Neural cell (in vitro differentiated cells): Measurements from ENCODE around the gene PNLIPRP2. TPM values are rescaled to one million over a fixed set of nuclear protein-coding genes. Genes with fewer than 3 reads are reported as not detected.

Source experiments
- H2AFZ ChIP-seq: fragments of 200-600, 300-800 bp; sonication (generic), shearing (Covaris generic); 2 replicates; pipeline ENCODE4 v1.6.0; 2014; ENCODE audit warnings: low read depth, mild to moderate bottlenecking, antibody characterized with exemption, low read length, moderate library complexity
- H3F3A ChIP-seq: fragments of 200-600 bp; shearing (Covaris generic); 2 replicates; pipeline ENCODE4 v1.6.1; 2016; ENCODE audit warnings: mild to moderate bottlenecking, moderate library complexity, mixed read lengths, antibody characterized with exemption, low read length; ENCODE audit not compliant: insufficient read depth, poor library complexity, severe bottlenecking
- H3K27ac ChIP-seq: fragments of 200-600, 300-800 bp; sonication (generic), shearing (Covaris generic); 2 replicates; pipeline ENCODE4 v1.5.1; 2014; ENCODE audit warnings: mild to moderate bottlenecking, low read length, moderate library complexity
- H3K27me3 ChIP-seq: fragments of 300-800, 200-600 bp; sonication (generic), shearing (Covaris generic); 2 replicates; pipeline ENCODE4 v1.6.0; 2014; ENCODE audit warnings: mild to moderate bottlenecking, low read depth, low read length, moderate library complexity; ENCODE audit not compliant: insufficient read depth
- H3K36me3 ChIP-seq: fragments of 300-800, 200-600 bp; sonication (generic), shearing (Covaris generic); 2 replicates; pipeline ENCODE4 v1.5.1; 2014; ENCODE audit warnings: mild to moderate bottlenecking, antibody characterized with exemption, low read length, moderate library complexity; ENCODE audit not compliant: insufficient read depth
- H3K4me2 ChIP-seq: fragments of 300-800, 200-600 bp; sonication (generic), shearing (Covaris generic); 2 replicates; pipeline ENCODE4 v1.6.0; 2014; ENCODE audit warnings: mild to moderate bottlenecking, low read length
- H3K4me3 ChIP-seq: fragments of 300-800, 200-600 bp; sonication (generic), shearing (Covaris generic); 2 replicates; pipeline ENCODE4 v1.5.1; 2014; ENCODE audit warnings: mild to moderate bottlenecking, low read length, moderate library complexity
- H3K79me2 ChIP-seq: fragments of 200-600 bp; shearing (Covaris generic); replicated peaks from 2 replicates; pipeline ENCODE4 v1.6.0; 2014; ENCODE audit warnings: mild to moderate bottlenecking, low read length, moderate library complexity; ENCODE audit not compliant: insufficient read depth
- H3K9ac ChIP-seq: fragments of 300-800, 200-600 bp; sonication (generic), shearing (Covaris generic); 2 replicates; pipeline ENCODE4 v1.6.1; 2016; ENCODE audit warnings: mild to moderate bottlenecking, low read length, mixed read lengths
- H3K9me2 ChIP-seq: fragments of 200-600 bp; shearing (Covaris generic); 2 replicates; pipeline ENCODE4 v1.6.1; 2016; ENCODE audit warnings: mild to moderate bottlenecking, low read length, mixed read lengths; ENCODE audit not compliant: insufficient read depth
- H3K9me3 ChIP-seq: fragments of 200-600, 300-800 bp; sonication (generic), shearing (Covaris generic); 2 replicates; pipeline ENCODE4 v1.6.1; 2016; ENCODE audit warnings: mild to moderate bottlenecking, mixed run types, low read length, moderate library complexity, mixed read lengths
- H4K20me1 ChIP-seq: fragments of 200-600 bp; shearing (Covaris generic); 2 replicates; pipeline ENCODE4 v1.6.1; 2016; ENCODE audit warnings: mild to moderate bottlenecking, mixed run types; ENCODE audit not compliant: insufficient read depth
- EP300 ChIP-seq: fragments of 450-650 bp; conservative IDR thresholded peaks from 2 replicates; pipeline ENCODE4 v1.6.1; 2014; ENCODE audit warnings: antibody characterized with exemption, mild to moderate bottlenecking, moderate library complexity; ENCODE audit not compliant: poor library complexity, severe bottlenecking
- EZH2 ChIP-seq: fragments of 200-600, 300-800 bp; shearing (Covaris generic), sonication (generic); IDR thresholded peaks from 2 replicates; pipeline ENCODE4 v1.6.1; 2014; ENCODE audit warnings: antibody characterized with exemption, low read length, borderline replicate concordance, mild to moderate bottlenecking; ENCODE audit not compliant: insufficient read depth, poor library complexity, severe bottlenecking
- MXI1 ChIP-seq: fragments of 450-650 bp; conservative IDR thresholded peaks from 2 replicates; pipeline ENCODE4 v1.6.1; 2014; ENCODE audit warnings: antibody characterized with exemption, mild to moderate bottlenecking; ENCODE audit not compliant: poor library complexity, severe bottlenecking
- POLR2AphosphoS5 ChIP-seq: IDR thresholded peaks from 2 replicates; pipeline ENCODE4 v1.6.1; 2012
- RAD21 ChIP-seq: fragments of 450-650 bp; conservative IDR thresholded peaks from 2 replicates; pipeline ENCODE4 v1.6.1; 2014; ENCODE audit warnings: antibody characterized with exemption, mild to moderate bottlenecking, moderate library complexity
- SMC3 ChIP-seq: fragments of 450-650 bp; conservative IDR thresholded peaks from 2 replicates; pipeline ENCODE4 v1.6.1; 2014; ENCODE audit warnings: antibody characterized with exemption, mild to moderate bottlenecking, moderate library complexity; ENCODE audit not compliant: poor library complexity
- TAF1 ChIP-seq: IDR thresholded peaks from 2 replicates; pipeline ENCODE4 v1.6.1; 2012; ENCODE audit warnings: low read depth
- polyA plus RNA-seq: library from polyadenylated mRNA; depleted of rRNA; stranded (reverse); fragments of >200 nt; gene quantifications from 2 replicates; pipeline ENCODE4 v1.2.3, GENCODE V29; 2014
- TF ChIP-seq, protein P1 (sequence below): fragments of 450-650 bp; IDR thresholded peaks from 2 replicates; pipeline ENCODE4 v1.5.1; 2014; ENCODE audit warnings: antibody characterized with exemption, mild to moderate bottlenecking, moderate library complexity; ENCODE audit not compliant: poor library complexity, severe bottlenecking
- TF ChIP-seq, protein P2 (sequence below): IDR thresholded peaks from 2 replicates; pipeline ENCODE4 v1.6.1; 2012; ENCODE audit warnings: borderline replicate concordance

PNLIPRP2 gene
- polyA plus RNA-seq, 1 donor from 2014 or later = not detected

DNA sequence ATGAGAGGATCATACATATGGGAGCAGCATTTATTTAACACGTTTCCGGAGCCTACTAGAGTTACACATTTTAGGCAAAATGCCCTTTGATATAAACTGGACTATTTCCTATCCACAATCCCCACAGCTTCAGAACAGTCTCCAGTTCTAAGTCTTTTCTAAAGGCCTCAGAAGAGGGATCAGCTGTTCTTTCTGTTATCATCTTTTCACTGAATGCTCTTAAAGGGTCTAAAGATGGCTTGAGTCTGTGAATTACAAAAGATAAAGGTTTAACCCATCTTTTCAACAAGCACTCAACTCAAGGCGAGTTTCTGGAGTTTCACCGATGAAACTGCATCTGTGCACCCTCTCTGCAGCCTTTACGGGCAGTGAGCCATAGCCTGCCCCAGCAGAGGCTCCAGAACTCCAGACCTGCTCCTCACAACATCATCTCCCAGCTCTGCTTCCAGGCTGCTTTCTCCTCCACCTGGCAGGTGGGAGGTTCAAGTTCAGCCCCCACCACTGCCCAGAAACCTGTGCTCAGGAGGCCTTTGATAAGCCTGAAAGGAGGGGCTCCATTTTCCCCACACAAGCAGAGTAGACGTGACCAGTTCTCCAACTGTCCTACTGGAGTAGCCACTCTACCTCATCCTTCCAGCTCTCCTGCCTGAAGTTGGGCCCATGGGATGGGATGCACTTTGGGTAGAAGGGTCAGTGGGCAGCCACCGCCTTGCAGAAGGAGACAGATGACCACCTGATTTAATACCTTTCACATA is 68.2 kb downstream of the PNLIPRP2 start:
- Histone ChIP-seq H3K9me2 (no peaks in the 10 kb centered on the region), H3K36me3 (no peaks in the 10 kb centered on the region), H2AFZ (no peak overlapping the region), H4K20me1 (no peaks in the 10 kb centered on the region), H3K9me3 (no peaks in the 10 kb centered on the region), H3K4me2 (no peak overlapping the region), H3K27me3 (no peaks in the 10 kb centered on the region), H3K4me3 (no peak overlapping the region), H3K27ac (no peak overlapping the region), H3K79me2 (no peaks in the 10 kb centered on the region), H3K9ac (no peak overlapping the region), H3F3A (no peaks in the 10 kb centered on the region)
- TF ChIP-seq SMC3 (no peak), POLR2AphosphoS5 (no peak), MXI1 (no peak)
- TF ChIP-seq, protein P1, sequence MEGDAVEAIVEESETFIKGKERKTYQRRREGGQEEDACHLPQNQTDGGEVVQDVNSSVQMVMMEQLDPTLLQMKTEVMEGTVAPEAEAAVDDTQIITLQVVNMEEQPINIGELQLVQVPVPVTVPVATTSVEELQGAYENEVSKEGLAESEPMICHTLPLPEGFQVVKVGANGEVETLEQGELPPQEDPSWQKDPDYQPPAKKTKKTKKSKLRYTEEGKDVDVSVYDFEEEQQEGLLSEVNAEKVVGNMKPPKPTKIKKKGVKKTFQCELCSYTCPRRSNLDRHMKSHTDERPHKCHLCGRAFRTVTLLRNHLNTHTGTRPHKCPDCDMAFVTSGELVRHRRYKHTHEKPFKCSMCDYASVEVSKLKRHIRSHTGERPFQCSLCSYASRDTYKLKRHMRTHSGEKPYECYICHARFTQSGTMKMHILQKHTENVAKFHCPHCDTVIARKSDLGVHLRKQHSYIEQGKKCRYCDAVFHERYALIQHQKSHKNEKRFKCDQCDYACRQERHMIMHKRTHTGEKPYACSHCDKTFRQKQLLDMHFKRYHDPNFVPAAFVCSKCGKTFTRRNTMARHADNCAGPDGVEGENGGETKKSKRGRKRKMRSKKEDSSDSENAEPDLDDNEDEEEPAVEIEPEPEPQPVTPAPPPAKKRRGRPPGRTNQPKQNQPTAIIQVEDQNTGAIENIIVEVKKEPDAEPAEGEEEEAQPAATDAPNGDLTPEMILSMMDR = no peak
- TF ChIP-seq, protein P2, sequence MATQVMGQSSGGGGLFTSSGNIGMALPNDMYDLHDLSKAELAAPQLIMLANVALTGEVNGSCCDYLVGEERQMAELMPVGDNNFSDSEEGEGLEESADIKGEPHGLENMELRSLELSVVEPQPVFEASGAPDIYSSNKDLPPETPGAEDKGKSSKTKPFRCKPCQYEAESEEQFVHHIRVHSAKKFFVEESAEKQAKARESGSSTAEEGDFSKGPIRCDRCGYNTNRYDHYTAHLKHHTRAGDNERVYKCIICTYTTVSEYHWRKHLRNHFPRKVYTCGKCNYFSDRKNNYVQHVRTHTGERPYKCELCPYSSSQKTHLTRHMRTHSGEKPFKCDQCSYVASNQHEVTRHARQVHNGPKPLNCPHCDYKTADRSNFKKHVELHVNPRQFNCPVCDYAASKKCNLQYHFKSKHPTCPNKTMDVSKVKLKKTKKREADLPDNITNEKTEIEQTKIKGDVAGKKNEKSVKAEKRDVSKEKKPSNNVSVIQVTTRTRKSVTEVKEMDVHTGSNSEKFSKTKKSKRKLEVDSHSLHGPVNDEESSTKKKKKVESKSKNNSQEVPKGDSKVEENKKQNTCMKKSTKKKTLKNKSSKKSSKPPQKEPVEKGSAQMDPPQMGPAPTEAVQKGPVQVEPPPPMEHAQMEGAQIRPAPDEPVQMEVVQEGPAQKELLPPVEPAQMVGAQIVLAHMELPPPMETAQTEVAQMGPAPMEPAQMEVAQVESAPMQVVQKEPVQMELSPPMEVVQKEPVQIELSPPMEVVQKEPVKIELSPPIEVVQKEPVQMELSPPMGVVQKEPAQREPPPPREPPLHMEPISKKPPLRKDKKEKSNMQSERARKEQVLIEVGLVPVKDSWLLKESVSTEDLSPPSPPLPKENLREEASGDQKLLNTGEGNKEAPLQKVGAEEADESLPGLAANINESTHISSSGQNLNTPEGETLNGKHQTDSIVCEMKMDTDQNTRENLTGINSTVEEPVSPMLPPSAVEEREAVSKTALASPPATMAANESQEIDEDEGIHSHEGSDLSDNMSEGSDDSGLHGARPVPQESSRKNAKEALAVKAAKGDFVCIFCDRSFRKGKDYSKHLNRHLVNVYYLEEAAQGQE = no peak

DNA sequence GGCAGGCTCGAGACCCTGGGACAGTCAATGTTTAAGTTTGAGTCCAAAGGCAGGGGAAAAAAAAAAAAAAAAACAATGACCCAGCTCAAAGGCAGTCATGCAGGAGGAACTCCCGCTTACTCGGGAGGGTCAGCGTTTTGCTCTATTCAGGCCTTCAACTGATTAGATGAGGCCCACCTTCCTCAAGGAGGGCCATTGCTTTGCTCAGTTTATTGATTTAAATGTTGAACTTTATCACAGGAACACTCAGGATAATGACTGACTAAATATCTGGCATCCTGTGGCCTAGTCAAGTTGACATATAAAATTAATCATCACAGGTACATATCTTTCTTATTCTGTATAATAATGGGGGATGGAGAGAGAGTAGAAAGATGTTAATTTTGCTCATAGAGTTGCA is 69.0 kb downstream of the PNLIPRP2 start:
- Histone ChIP-seq H3K4me3 (no peak overlapping the region), H3K36me3 (no peaks in the 10 kb centered on the region), H3K9me2 (no peaks in the 10 kb centered on the region), H4K20me1 (no peaks in the 10 kb centered on the region), H3F3A (no peaks in the 10 kb centered on the region), H3K79me2 (no peaks in the 10 kb centered on the region), H3K9me3 (no peaks in the 10 kb centered on the region), H3K27ac (no peak overlapping the region), H2AFZ (no peak overlapping the region), H3K9ac (no peak overlapping the region), H3K4me2 (no peak overlapping the region), H3K27me3 (no peaks in the 10 kb centered on the region)
- TF ChIP-seq POLR2AphosphoS5 (no peak), TAF1 (no peak), SMC3 (no peak), EZH2 (no peak), EP300 (no peak), MXI1 (no peak), RAD21 (no peak)
- TF ChIP-seq, protein P1 = no peak
- TF ChIP-seq, protein P2 = no peak
